NCI-H226 (cell line): ENCODE measurements around the gene TIA1.
"Not testable (repeated sequence)": the region's sequence is repeated elsewhere in the genome, so short reads cannot be mapped to it uniquely, and the experiment has no call there.

Experiments
- DNase-seq: peaks from one replicate; pipeline ENCODE4 v3.0.0-alpha.2; 2015

TIA1 gene

DNA sequence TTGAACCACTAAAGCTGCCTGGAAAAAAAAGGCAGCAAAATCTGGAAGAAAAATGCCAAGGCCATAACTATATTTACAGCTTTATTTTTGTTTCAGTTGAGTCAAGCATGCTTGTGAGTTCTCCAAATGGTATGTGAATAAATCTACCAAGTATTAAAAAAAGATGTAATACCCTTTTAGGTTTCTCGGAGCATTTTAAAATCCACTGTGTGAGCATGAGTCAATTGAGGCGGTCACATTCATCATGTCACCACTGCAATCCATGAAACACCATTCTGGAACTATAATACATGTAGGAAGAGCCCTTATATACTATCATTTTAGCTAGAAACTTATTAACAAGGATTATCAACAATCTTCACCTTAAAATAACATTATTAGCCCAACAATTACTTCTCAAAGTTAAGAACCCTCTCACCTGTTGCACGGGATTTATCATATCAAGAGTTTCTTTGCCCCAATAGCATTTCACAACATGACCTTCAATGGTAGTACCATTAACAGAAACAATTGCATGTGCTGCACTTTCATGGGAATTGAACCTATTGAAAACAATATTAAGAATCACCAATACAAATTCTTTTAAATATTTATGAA, 33.4 kb downstream of the TIA1 start:
- DNase-seq: no peak

GRCh38 chr2:70214365-70214764, 34.1 kb downstream of the TIA1 start:
- no peak for DNase-seq

DNA sequence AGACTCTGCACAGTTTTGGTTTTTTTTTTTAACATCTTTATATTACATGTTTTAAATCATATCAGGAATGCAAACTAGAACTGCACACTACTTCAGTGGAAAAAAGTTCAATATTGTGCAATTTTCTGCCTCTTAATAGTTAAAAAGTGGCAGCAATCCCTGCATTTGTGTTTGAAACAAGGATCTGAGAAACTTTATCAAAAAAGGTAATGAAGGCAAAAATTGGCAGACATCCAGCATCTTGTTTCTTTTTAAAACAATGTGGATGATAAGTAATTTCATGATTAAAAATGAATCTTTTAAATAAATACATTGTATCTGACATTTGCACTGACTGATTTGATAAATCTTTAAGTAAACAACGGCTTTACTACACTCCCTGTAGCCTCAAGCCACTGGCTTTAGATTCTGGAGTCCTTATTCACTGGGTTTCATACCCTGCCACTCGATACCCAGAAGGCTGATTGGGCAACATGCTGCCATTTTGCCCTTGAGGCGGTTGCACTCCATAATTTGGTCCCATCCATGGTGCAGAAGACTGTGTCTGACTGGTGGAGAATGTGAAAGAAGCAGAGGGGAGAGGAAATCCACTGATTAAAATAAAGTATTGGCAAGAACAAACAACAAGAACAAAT, 36.0 kb downstream of the TIA1 start:
- DNase-seq: no peak

DNA sequence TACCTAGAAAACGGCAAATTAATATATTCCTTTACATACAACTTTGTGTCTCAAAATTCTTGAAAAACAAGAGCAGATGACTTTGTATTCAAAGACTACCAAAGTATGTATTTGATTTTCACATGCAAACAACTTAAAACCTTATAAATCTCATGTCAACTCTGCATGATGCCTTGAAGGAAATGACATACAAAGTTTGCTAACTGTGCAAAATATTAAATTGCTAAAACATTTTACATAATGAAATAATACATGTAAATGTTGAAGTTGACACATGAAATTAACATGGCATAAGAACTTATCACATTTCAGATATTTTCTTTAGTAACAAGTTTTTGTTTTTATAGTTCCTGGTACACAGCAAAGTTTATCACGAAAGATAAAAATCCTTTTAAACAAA, 36.8 kb downstream of the TIA1 start:
- no peak for DNase-seq

DNA sequence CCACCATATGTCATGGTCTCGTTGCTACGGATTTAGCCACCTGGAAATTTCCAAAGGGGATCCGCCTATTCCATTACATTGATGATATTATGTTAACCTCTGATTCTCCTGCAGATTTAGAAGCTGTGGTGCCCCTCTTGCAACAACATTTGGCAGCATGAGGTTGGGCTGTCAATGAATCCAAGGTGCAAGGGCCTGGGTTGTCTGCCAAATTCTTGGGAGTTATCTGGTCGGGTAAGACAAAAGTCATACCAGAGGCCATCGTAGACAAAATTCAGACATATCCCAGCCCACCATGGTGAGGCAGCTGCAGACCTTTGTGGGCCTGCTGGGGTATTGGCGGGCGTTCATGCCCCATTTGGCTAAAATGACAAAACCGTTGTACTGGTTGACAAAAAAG, 44.0 kb downstream of the TIA1 start:
- no peak for DNase-seq

GRCh38 chr2:70203086-70203485, 45.3 kb downstream of the TIA1 start:
- DNase-seq: no peak

DNA sequence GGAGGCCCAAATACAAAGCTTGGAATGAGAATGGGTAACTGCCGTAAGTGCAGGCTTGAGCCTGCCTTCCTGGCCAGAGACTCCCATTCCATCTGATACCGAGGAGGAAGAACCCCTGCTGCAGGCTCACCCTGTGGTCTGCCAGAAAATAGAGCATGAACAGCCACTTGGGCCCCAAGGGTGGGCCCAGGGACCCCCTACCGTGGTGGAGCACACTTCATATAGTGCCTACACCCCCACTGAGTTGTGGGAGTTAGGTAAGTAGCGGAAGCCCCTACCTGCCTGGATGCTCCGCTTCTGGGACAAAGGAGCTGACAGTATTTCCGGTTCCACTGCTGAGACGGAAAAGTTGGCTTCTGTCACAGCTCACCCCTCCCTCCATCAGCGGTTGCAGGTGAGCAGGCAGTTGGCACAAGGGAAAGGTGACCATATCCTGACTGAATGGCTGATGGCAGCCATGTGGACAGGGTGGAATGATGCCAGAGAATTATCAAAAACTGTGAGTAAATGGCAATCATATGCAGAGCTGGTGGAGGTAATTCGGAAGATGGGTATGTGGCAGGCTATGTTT, 46.1 kb downstream of the TIA1 start:
- DNase-seq: no peak

DNA sequence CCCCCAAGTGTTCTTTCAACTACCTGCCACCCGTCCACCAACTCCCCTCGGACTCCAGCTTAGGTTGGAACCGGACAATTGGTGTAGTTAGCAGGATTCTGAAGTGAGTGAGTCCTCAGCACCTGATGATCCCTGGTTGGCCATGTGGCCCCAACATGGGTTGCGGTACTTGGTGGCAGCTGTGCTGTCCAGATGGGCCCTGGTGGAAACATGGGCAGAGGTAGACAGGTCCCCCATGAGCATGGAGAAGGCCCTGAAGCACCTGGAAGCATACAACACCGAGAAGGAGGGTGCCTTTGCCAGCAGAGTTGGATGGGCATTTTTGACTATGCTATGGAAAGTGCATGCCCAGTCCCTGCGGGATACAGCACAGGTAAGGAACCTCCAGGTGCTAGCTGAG, 46.6 kb downstream of the TIA1 start:
- no peak for DNase-seq

DNA sequence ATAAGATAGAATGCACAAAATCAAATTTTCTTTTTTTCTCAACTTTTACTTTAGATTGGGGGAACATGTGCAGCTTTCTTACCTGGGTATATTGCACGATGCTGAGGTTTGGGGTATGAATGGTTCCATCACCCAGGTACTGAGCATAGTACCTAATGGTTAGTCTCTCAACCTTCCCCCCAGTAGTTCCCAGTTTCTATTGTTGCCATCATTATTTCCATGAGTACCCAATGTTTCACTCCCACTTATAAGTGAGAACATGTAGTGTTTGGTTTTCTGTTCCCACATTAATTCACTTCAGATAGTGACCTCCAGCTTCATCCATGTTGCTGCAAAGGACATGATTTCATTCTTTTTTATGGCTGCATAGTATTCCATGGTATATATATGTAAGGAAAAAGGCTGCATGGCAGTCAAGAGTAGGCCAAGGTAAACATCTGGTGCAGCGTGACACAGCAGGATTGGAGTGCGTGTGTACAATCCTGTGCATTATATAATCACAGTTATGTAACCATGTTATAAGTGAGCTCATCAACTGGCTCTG, 47.1 kb downstream of the TIA1 start:
- DNase-seq: no peak

GRCh38 chr2:70199320-70199864, 49.0 kb downstream of the TIA1 start:
- DNase-seq: no peak

DNA sequence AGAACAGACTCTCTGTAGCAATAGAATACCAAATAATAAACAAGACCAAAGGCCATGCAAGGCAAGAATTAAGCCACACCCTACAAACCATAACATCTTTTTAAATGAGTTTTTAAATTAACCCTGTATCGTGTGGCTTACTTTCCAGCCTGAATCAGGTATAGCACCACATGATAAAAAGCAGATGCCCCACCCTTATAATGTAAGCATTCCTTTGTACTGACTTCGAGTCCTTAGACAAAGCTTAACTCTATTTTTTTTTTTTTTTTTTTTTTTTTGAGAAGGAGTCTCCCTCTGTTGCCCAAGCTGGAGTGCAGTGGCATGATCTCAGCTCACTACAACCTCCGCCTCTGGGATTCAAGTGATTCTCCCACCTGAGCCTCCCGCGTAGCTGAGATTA, 55.9 kb downstream of the TIA1 start:
- no peak for DNase-seq

DNA sequence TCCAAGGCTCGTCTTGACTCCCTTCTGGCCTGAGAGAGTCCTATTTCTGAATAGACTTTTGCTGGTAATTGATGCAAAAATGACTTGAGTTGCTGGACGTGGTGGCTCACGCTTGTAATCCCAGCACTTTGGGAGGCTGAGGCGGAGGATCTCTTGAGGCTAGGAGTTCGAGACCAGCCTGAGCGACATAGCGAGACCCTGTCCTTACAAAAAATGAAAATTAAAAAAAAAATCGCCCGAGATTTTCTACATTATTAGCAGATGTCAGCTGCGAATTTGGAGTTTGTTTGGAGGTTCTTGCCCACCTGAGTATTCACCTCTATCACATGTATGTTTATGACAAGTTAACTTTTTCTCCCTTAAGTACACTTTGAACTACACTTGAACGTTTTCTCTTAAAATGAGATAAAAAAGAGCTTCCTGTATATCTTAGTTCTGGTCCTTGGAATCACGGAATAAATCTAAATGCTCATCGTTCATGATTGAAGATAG, 57.1 kb downstream of the TIA1 start:
- DNase-seq: no peak

DNA sequence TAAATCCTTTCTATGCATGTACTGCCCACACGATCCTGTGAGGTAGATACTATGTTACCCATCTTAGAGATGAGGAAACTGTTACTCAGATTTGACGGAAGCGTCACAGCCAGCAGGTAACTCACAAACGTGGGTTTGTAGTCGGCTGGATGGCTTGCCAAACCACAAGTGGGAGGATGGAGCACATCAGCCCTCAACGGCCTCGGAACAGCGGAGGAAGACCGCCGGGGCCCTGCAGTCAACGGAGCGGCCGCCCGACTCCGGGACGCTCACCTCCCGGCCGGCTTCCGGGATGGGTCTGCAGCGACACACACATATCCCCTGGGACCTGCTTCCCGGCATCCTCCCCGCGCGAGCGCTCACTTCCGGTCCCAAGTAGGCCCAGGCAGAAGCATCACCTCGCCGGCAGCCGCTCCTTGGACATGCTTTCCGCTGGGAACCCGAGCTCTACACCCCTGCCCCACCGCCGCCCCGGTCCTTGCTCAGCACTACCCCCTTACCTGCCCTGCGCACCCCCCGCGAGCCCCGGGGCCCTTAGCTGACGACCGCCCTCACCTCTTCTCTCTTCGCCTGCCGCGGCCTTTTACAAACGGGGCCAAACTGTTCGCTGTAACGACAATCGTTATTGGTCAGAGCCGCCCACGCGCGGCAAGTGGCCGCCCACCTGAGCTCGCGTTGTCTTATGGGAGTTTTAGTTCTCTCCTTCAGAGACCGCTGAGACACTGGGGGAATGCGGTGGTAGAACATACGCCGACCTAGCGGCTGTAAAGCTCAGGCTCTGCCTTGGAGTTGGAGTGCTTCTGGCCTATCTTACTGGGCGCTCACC, 57.8 kb downstream of the TIA1 start, which contains the start of gene C2orf42:
Gene C2orf42, minus strand, starts transcription at position 602 of the 826 bp plus-strand sequence. CDS start 9,034 bp downstream, outside the sequence.
- peak; percentile 95 for DNase-seq

DNA sequence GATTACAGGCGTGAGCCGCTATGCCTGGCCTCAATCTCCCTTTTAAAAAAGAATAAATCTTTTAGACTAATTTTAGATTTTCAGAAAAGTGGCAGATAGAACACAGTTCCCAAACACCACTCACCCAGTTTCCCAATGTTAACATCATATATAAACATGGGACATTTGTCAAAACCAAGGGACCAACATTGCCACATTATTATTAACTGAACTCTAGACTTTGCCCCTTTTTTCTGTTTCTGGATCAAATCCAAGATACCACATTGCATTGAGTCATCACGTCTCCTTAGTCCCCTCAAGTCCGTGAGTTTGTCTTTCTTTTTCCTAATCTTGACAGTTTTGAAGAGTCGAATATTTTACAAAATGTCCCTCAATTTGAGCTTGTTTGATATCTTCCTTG, 60.0 kb downstream of the TIA1 start:
- no peak for DNase-seq

DNA sequence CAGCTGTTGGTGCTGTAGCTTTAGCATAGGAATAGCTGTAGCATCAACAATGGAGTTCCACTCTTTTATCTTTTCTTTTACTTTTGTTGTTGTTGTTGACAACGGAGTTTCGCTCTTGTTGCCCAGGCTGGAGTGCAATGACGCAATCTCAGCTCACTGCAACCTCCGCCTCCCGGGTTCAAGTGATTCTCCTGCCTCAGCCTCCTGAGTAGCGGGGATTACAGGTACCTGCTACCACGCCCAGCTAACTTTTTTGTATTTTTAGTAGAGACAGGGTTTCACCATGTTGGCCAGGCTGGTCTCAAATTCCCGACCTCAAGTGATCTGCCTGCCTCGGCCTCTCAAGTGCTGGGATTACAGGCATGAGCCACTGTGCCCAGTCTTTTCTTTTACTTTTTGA, 61.3 kb downstream of the TIA1 start:
- not testable (repeated sequence) for DNase-seq

GRCh38 chr2:70182689-70183088, 65.7 kb downstream of the TIA1 start:
- DNase-seq: no peak

GRCh38 chr2:70181363-70181956, 67.0 kb downstream of the TIA1 start:
- no peak for DNase-seq

DNA sequence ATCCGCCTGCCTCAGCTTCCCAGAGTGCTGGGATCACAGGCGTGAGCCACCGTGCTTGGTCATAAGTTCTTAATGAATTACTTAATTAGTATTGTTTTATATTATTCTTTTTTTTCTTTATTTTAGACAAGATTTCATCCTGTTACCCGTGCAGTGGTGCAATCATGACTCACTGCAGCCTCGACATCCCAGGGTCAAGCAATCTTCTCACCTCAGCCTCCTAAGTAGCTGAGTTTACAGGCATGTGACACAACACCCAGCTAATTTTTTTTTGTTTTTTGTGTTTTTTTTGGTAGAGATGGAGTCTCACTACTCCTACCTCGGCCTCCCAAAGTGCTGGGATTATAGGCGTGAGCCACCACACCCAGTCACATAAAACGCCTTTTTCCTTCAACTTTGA, 74.9 kb downstream of the TIA1 start:
- no peak for DNase-seq

DNA sequence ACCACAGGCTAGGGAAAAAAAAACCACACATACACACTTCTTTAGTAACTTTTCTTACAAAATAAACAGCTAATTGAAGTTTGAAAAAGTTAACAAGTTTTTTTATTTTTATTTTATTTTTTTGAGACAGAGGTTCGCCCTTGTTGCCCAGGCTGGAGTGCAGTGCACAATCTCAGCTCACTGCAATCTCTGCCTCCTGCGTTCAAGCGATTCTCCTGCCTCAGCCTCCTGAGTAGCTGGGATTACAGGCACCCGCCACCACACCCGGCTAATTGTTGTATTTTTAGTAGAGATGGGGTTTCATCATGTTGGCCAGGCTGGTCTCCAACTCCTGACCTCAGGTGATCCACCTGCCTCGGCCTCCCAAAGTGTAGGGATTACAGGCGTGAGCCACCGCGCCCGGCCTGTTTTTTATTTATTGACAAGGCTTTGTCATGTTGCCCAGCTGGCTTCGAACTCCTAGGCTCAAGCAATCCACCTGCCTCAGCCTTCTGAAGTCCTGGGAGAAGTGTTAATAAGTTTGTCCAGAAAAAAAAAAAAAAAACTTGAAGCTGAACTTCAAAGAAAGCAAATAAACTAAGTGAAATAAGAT, 78.7 kb downstream of the TIA1 start:
- not testable (repeated sequence) for DNase-seq

- DNase-seq: no peak
These were observed 87.3 kb downstream of the TIA1 start for GRCh38 chr2:70161069-70161534.

DNA sequence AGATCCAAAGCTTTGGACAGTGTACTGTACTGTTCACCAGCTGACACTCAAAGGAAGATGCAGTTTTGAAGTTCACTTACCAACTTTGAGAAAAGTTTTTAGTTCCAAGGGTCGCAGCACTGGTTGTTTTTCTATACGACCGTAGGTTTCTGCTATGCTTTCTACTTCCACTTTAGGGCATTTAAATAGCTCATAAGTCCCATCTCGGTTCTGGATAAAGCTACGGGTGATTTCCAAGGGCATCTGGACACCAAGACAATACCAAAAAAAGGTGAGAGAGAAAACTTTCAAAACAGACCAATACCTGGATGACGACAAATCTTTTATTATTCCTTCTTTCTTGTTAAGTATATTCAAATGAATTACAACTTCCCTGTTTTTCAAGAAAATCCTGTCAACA, 87.9 kb downstream of the TIA1 start:
- DNase-seq: no peak
